ENCODE results near the gene MSI2.

MSI2 gene

DNA sequence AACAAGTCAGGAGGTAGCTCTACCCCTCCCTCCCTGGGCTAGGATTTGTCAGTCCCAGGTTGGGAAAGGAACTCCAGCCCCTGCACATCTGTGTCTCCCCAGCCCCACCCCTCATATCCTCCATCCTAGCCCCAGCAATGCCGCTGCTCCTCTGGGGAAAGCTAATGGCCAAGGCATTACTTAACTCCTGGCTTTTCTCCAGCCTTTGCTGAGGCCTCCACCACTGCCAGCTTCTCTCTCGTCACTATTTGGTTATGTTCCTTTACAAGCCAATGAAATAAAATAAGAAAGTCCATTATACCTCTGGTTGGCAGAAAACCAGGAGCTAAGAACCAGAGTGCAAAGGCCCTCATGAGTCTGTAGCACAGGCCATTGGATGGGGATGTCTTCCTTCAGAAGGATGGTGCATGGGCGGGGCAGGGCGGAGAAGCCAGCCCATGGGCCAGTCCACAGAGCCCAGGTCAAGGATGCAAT lies 317.8 kb downstream of the MSI2 start:
- Histone ChIP-seq H2AFZ (ENCODE audit: low read length) (no peak overlapping the region), H3K9me2 (replicated peaks; ENCODE audit: low read depth, low read length) (no peaks in the 10 kb centered on the region), H3K36me3 (ENCODE audit: insufficient read depth, low read length) (peaks cover 60% of the 10 kb centered on the region; the same call in 1 of the 2 replicates), H3K4me3 (ENCODE audit: low read length, poor library complexity, severe bottlenecking) (no peak overlapping the region), H3F3A (ENCODE audit: low read depth) (no peaks in the 10 kb centered on the region), H3K4me1 (ENCODE audit: insufficient read depth, low read length, poor library complexity, severe bottlenecking) (no peaks in the 10 kb centered on the region), H3K27me3 (ENCODE audit: insufficient read depth, low read length, poor library complexity, severe bottlenecking) (no peaks in the 10 kb centered on the region), H3K79me2 (ENCODE audit: insufficient read depth, low read length) (peaks cover 71% of the 10 kb centered on the region; the same call in 1 of the 2 replicates), H3K4me2 (ENCODE audit: low read depth, low read length, poor library complexity, severe bottlenecking) (no peak overlapping the region), H3K9ac (ENCODE audit: low read depth, low read length, poor library complexity, severe bottlenecking) (no peak overlapping the region), H4K20me1 (ENCODE audit: insufficient read depth, low read length, poor library complexity, severe bottlenecking) (peaks cover 18% of the 10 kb centered on the region), H3K9me3 (ENCODE audit: insufficient read depth, low read depth, low read length) (no peaks in the 10 kb centered on the region)
- TF ChIP-seq EZH2phosphoT487 (IDR thresholded peaks at IDR 0.05; ENCODE audit: borderline replicate concordance): no peak
- TF ChIP-seq, protein P1, sequence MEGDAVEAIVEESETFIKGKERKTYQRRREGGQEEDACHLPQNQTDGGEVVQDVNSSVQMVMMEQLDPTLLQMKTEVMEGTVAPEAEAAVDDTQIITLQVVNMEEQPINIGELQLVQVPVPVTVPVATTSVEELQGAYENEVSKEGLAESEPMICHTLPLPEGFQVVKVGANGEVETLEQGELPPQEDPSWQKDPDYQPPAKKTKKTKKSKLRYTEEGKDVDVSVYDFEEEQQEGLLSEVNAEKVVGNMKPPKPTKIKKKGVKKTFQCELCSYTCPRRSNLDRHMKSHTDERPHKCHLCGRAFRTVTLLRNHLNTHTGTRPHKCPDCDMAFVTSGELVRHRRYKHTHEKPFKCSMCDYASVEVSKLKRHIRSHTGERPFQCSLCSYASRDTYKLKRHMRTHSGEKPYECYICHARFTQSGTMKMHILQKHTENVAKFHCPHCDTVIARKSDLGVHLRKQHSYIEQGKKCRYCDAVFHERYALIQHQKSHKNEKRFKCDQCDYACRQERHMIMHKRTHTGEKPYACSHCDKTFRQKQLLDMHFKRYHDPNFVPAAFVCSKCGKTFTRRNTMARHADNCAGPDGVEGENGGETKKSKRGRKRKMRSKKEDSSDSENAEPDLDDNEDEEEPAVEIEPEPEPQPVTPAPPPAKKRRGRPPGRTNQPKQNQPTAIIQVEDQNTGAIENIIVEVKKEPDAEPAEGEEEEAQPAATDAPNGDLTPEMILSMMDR (conservative IDR thresholded peaks at IDR 0.05; ENCODE audit: low read length): no peak

DNA sequence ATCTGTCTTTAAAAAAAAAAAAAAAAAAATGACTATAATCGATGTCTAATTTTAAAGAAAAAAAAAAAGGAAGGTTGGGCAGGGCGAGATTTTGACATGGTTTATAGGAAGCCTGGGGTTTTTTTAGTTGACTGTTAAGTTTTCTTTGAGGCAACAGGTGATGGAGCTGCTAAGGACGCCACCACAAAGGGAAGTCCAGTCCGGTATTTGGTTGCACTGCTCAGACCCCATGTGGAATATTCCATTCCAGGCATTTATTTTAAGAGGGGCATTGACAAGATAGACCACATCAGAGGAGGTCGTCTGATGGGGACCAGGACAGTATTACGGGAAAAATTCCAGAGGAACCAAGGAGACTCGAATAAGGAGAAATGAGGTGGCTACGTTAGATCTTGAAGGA lies 320.4 kb downstream of the MSI2 start:
- no peaks in the 10 kb centered on the region for H3K9me2 ChIP-seq (replicated peaks; ENCODE audit: low read depth, low read length)
- no peak overlapping the region for H3K4me3 ChIP-seq (ENCODE audit: low read length, poor library complexity, severe bottlenecking)
- H3K79me2 ChIP-seq (ENCODE audit: insufficient read depth, low read length): peaks cover 63% of the 10 kb centered on the region
- H3K36me3 ChIP-seq (ENCODE audit: insufficient read depth, low read length): peaks cover 46% of the 10 kb centered on the region; the same call in 1 of the 2 replicates
- H3F3A ChIP-seq (ENCODE audit: low read depth): no peaks in the 10 kb centered on the region
- no peaks in the 10 kb centered on the region for H3K27me3 ChIP-seq (ENCODE audit: insufficient read depth, low read length, poor library complexity, severe bottlenecking)
- peaks cover 28% of the 10 kb centered on the region for H4K20me1 ChIP-seq (ENCODE audit: insufficient read depth, low read length, poor library complexity, severe bottlenecking)
- no peak overlapping the region for H2AFZ ChIP-seq (ENCODE audit: low read length)
- no peaks in the 10 kb centered on the region for H3K9me3 ChIP-seq (ENCODE audit: insufficient read depth, low read depth, low read length)
- TF ChIP-seq EZH2phosphoT487 (IDR thresholded peaks at IDR 0.05; ENCODE audit: borderline replicate concordance): no peak
- TF ChIP-seq, protein P1 (conservative IDR thresholded peaks at IDR 0.05; ENCODE audit: low read length): no peak
- H3K4me2 ChIP-seq (ENCODE audit: low read depth, low read length, poor library complexity, severe bottlenecking): no peak overlapping the region
- H3K4me1 ChIP-seq (ENCODE audit: insufficient read depth, low read length, poor library complexity, severe bottlenecking): peaks cover 6% of the 10 kb centered on the region
- H3K9ac ChIP-seq (ENCODE audit: low read depth, low read length, poor library complexity, severe bottlenecking): no peak overlapping the region

DNA sequence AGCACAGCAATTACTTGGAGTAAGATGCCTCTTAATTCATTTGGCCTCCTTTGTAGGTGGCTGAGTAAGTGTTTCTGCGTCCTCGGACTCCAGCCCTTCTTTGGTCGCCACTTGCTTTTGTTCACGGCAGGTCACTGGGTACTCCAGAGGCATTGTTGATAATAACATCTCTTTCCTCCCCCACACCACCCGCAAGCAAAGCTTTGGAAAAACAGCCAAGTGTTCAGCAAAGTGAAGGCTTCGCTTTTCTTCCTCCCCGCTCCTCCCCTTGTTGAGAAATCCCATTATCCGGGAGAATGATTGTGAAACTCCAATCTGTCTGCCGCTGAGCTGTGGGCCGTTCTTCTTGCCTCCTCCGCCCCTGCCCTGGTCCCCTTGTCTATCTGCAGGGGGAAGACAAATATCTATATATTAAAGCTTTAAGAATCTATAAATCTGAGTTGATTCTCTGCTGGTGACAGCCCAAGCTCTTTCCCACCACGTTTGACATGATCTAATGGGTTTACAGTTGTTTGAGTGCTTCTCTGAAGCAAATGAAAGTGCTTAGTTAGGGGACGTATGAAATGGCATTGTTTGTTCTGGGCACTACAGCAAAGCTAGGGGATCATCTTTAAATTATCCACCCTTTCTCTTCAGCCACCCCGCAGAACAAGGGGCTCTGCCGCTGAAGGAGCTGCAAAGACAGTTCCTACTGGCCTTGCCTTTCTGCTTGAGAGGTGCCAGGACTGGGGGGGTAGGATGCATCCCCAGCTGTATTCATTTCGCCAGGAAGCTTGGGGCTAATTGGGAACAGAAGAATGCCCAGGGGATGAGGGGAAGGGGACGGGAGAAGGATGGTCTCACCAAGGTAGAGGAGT lies 321.7 kb downstream of the MSI2 start:
- no peak overlapping the region for H3K9ac ChIP-seq (ENCODE audit: low read depth, low read length, poor library complexity, severe bottlenecking)
- H3K9me2 ChIP-seq (replicated peaks; ENCODE audit: low read depth, low read length): no peaks in the 10 kb centered on the region
- H3K36me3 ChIP-seq (ENCODE audit: insufficient read depth, low read length): peaks cover 44% of the 10 kb centered on the region; the same call in 1 of the 2 replicates
- H4K20me1 ChIP-seq (ENCODE audit: insufficient read depth, low read length, poor library complexity, severe bottlenecking): peaks cover 25% of the 10 kb centered on the region
- H3K4me3 ChIP-seq (ENCODE audit: low read length, poor library complexity, severe bottlenecking): no peak overlapping the region
- H3F3A ChIP-seq (ENCODE audit: low read depth): no peaks in the 10 kb centered on the region
- H3K9me3 ChIP-seq (ENCODE audit: insufficient read depth, low read depth, low read length): no peaks in the 10 kb centered on the region
- H3K27me3 ChIP-seq (ENCODE audit: insufficient read depth, low read length, poor library complexity, severe bottlenecking): no peaks in the 10 kb centered on the region
- no peak overlapping the region for H3K4me2 ChIP-seq (ENCODE audit: low read depth, low read length, poor library complexity, severe bottlenecking)
- H2AFZ ChIP-seq (ENCODE audit: low read length): no peak overlapping the region
- TF ChIP-seq, protein P1 (conservative IDR thresholded peaks at IDR 0.05; ENCODE audit: low read length): no peak
- TF ChIP-seq EZH2phosphoT487 (IDR thresholded peaks at IDR 0.05; ENCODE audit: borderline replicate concordance): no peak
- peaks cover 6% of the 10 kb centered on the region for H3K4me1 ChIP-seq (ENCODE audit: insufficient read depth, low read length, poor library complexity, severe bottlenecking)
- H3K79me2 ChIP-seq (ENCODE audit: insufficient read depth, low read length): peaks cover 64% of the 10 kb centered on the region
